Measurements from ENCODE around the gene TCEAL2.
"Not testable (repeated sequence)": the region's sequence is repeated elsewhere in the genome, so short reads cannot be mapped to it uniquely, and the experiment has no call there.

Gene TCEAL2

GRCh38 chrX:102125436-102125835 lies at the start of gene TCEAL2:
Gene TCEAL2, plus strand, starts transcription at chrX:102125679. Its CDS starts 1,152 bp downstream, at chrX:102126831.
- DNase-seq (ENCODE audit: low spot score) = not testable (repeated sequence)

GRCh38 chrX:102077426-102077825 lies 48.1 kb upstream of the TCEAL2 start:
- DNase-seq (ENCODE audit: low spot score) = no peak

DNA sequence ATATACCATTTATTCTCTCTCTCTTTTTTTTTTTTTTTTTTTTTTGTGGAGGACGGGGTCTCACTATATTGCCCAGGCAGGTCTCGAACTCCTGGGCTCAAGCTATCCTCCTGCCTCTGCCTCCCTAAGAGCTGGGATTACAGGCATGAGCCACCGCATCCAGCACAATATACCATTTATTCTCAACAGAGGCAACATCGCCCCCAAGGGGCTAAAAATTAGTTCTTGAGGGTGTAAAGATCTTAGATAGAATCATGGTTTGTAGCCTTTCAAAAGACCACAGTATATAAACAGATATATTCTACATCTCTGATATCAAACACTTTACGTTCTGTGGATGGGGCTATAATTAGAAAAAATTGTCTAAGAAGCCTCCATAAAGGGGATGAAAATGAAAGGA lies 39.8 kb upstream of the TCEAL2 start:
- DNase-seq (ENCODE audit: low spot score) = no peak

DNA sequence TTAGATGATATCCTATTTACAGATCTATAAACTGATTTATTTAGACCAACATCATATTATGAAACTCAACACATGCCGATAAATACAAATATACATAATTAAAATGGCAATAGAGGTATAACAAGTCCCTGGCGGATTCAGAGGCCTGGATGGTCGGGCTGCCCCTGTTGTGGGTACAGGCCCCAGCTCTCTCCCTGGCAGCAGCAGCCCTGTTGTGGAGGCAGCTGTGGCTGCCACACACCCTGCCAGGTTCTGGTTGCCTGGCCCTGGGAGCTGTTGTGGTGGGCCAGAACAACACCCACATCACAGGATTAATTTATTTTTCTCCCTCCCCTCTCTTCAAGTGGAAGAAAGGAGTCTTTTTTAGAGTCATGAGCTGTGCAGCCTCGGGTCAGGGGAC lies 12.1 kb upstream of the TCEAL2 start:
- no peak for DNase-seq (ENCODE audit: low spot score)

DNA sequence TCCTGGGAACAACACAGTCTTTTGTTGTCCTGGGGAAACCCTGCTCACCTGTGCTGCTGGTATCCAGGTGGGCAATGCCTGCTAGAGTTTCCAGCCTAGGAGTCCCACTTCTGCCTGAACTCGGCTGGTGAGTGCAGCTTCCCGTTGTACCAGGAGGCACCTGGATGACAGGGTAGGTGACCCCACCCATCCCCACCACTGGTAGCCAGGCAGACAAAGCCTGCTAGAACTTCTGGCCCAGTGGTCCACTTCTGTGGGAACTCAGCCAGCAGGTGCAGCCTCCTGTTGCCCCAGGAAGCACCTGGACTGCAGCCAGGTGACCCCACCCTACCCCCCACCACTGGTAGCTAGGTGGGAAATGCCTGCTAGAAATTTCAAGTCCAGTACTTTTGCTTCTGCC lies 9.7 kb upstream of the TCEAL2 start:
- no peak for DNase-seq (ENCODE audit: low spot score)

GRCh38 chrX:102125014-102125413 lies 465 bp upstream of the TCEAL2 start:
- DNase-seq (ENCODE audit: low spot score) = not testable (repeated sequence)

DNA sequence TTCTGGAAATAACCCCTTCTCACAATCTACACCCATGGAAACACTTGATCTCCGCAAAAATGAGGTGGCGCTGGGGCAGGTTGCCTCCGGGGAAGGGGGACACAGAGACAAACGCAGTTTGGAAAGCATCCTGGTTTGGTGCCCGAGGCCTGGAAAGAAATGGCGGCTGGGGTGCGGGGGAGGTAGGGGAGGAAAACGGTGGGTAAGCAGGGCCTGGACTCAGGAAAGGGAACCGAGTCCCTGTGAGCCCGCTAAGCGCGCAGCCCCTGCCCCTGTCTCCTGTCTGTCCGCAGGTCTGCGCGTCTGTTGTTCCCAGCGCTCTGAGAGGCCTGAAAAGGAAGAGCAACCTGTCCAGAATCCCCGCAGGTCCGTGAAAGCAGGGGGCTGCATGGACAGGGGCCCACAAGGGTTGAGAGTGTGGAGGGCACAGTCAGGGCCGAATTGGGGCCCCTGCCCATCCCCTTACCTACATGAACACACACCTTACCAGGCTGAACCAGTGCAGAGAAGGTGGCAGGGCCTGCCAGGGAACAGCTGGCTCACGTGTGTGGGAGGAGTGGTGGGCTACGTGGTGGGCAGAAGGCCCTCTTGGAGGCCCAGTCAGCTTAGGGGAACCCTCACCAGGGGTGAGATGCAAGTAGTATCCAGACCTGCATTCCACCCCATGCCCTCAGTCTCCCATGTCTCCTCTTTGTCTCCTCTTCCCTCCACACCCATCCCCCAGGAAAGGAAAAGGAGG lies 770 bp downstream of the TCEAL2 start:
- not testable (repeated sequence) for DNase-seq (ENCODE audit: low spot score)

- DNase-seq (ENCODE audit: low spot score) = no peak
Measured at GRCh38 chrX:102126863-102127262, 1.4 kb downstream of the TCEAL2 start.

DNA sequence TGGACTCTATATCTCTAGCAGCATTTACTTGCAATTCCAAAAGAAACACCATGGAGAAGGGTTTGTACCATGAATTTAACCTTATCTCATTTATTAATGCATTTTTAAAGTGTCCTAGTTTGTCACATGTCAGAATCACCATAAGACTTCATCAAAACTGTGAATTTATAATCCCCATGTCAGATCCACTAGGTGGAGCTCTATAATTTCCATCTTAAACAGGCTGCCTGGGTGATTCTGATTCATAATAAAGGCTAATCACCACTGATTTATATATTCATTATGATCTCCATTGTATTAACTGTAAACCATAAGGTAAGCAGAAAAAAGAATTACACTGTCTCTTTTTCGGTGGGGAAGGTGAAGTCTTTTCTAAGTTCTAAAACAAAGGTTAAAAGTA lies 4.0 kb downstream of the TCEAL2 start:
- no peak for DNase-seq (ENCODE audit: low spot score)

DNA sequence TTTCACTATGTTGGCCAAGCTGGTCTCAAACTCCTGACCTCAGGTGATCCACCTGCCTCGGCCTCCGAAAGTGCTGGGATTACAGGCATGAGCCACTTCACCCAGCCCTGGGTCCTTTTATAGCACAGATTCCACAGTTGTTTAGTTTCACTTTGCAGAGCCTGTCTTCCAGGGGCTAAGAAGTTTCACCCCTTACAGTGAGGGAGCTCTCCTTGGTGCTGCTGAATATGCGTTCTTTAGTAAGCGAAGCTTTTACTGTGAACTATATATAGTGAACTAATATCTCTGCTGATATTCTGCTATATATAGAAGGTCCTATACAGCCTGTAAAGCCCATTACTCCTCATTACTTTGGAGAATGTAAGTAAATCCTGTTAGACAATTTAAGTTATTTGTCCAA lies 12.6 kb downstream of the TCEAL2 start:
- DNase-seq (ENCODE audit: low spot score) = no peak

- DNase-seq (ENCODE audit: low spot score) = not testable (repeated sequence)
Measured at GRCh38 chrX:102140876-102141275, 15.4 kb downstream of the TCEAL2 start.

GRCh38 chrX:102141631-102142030 lies 16.2 kb downstream of the TCEAL2 start:
- DNase-seq (ENCODE audit: low spot score) = not testable (repeated sequence)

GRCh38 chrX:102142274-102142673 lies 16.8 kb downstream of the TCEAL2 start, which contains the start of gene TCEAL6:
Gene TCEAL6, minus strand, starts transcription at chrX:102142481.
- not testable (repeated sequence) for DNase-seq (ENCODE audit: low spot score)

- DNase-seq (ENCODE audit: low spot score) = no peak
Measured at GRCh38 chrX:102154218-102154860, 28.9 kb downstream of the TCEAL2 start.

- no peak for DNase-seq (ENCODE audit: low spot score)
Measured at GRCh38 chrX:102154900-102155805, 29.7 kb downstream of the TCEAL2 start.

DNA sequence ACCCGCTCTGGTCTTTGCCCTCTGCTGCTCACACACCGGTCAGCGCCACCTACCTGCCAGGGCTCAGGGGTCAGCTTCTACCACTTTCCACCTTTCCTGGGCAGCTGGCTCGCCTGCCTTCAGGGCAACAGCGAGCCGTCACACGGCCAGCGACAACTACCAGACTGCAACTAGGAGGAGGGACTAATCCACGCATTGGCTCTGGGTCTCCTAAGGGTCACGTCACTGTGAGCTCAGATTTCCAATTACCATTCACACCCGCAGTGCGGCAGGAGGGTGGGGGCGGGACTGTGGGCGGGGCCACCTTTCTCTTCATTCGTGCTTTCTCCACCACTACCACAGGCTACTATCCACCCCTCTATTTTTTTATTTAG lies 30.3 kb downstream of the TCEAL2 start, which contains the start of gene BEX5:
Gene BEX5, minus strand, starts transcription at position 172 of the 374 bp plus-strand sequence. CDS start 1,712 bp downstream, outside the sequence.
- DNase-seq (ENCODE audit: low spot score) = no peak

Data from LoVo (cell line).